Ramos (cell line): ENCODE data around the gene LUM.
"Not testable (repeated sequence)": the region's sequence is repeated elsewhere in the genome, so short reads cannot be mapped to it uniquely, and the experiment has no call there.

Experiments
- in situ Hi-C: fragments of 300-500 bp; cut with MboI; formaldehyde crosslinking; loops from one replicate; pipeline ENCODE4 v1.14.3; 2022; ENCODE audit warnings: low sequenced_read_pairs; ENCODE audit not compliant: unreplicated experiment

The LUM gene

GRCh38 chr12:91110311-91110924, 876 bp downstream of the LUM start:
- in situ Hi-C loops, result no loop called here

GRCh38 chr12:91109581-91110310, 1.5 kb downstream of the LUM start:
- in situ Hi-C loops, result no loop called here

- in situ Hi-C loops, result no loop called here
Measured at GRCh38 chr12:91109148-91109564, 2.1 kb downstream of the LUM start.

GRCh38 chr12:91108196-91108755, 3.0 kb downstream of the LUM start:
- in situ Hi-C loops, result no loop called here

- in situ Hi-C loops, result no loop called here
Measured at GRCh38 chr12:91106283-91106682, 5.0 kb downstream of the LUM start.

- in situ Hi-C loops, result no loop called here
Measured at GRCh38 chr12:91105807-91106206, 5.5 kb downstream of the LUM start.

- in situ Hi-C loops, result no loop called here
Measured at GRCh38 chr12:91104812-91105466, 6.4 kb downstream of the LUM start.

- in situ Hi-C loops, result no loop called here
Measured at GRCh38 chr12:91103624-91104023, 7.7 kb downstream of the LUM start.

GRCh38 chr12:91103101-91103500, 8.2 kb downstream of the LUM start:
- in situ Hi-C loops, result no loop called here

- in situ Hi-C loops, result no loop called here
Measured at GRCh38 chr12:91100906-91101305, 10.4 kb downstream of the LUM start.

GRCh38 chr12:91099836-91100235, 11.5 kb downstream of the LUM start:
- in situ Hi-C loops, result no loop called here

GRCh38 chr12:91099341-91099740, 12.0 kb downstream of the LUM start:
- in situ Hi-C loops, result no loop called here

GRCh38 chr12:91098941-91099340, 12.4 kb downstream of the LUM start:
- in situ Hi-C loops, result no loop called here

- in situ Hi-C loops, result no loop called here
Measured at GRCh38 chr12:91098461-91098860, 12.8 kb downstream of the LUM start.

- in situ Hi-C loops, result no loop called here
Measured at GRCh38 chr12:91094957-91095356, 16.3 kb downstream of the LUM start.

- in situ Hi-C loops, result no loop called here
Measured at GRCh38 chr12:91094032-91094662, 17.1 kb downstream of the LUM start.

GRCh38 chr12:91093341-91093740, 18.0 kb downstream of the LUM start:
- in situ Hi-C loops, result no loop called here

GRCh38 chr12:91091916-91092715, 19.2 kb downstream of the LUM start:
- in situ Hi-C loops, result no loop called here

- in situ Hi-C loops, result not testable (repeated sequence)
Measured at GRCh38 chr12:91089953-91090352, 21.3 kb downstream of the LUM start.

GRCh38 chr12:91080041-91080440, 31.3 kb downstream of the LUM start:
- in situ Hi-C loops, result no loop called here
